GM12864 (cell line): ENCODE measurements around the gene C3orf20.
A peak's percentile ranks its signal among the peaks of the same experiment; 100 is the strongest.
"Not testable (repeated sequence)": the region's sequence is repeated elsewhere in the genome, so short reads cannot be mapped to it uniquely, and the experiment has no call there.

Experiments used
- DNase-seq: peaks from one replicate; pipeline ENCODE4 v3.0.0-alpha.2; 2011; ENCODE audit warnings: low read depth
- H3K4me3 ChIP-seq: 2 replicates; pipeline ENCODE4 v1.5.1; 2011; ENCODE audit warnings: mild to moderate bottlenecking, low read depth, low read length, control low read depth
- TF ChIP-seq, protein P1 (sequence below): IDR thresholded peaks from 2 replicates; pipeline ENCODE4 v1.5.1; 2011; ENCODE audit warnings: low read depth, mild to moderate bottlenecking, moderate library complexity, low read length, control low read depth, inconsistent platforms; ENCODE audit errors: missing control alignments

C3orf20 gene

GRCh38 chr3:14647976-14648955 lies 26.7 kb upstream of the C3orf20 start:
- DNase-seq, result no peak
- no peak overlapping the region for H3K4me3 ChIP-seq
- TF ChIP-seq, protein P1, sequence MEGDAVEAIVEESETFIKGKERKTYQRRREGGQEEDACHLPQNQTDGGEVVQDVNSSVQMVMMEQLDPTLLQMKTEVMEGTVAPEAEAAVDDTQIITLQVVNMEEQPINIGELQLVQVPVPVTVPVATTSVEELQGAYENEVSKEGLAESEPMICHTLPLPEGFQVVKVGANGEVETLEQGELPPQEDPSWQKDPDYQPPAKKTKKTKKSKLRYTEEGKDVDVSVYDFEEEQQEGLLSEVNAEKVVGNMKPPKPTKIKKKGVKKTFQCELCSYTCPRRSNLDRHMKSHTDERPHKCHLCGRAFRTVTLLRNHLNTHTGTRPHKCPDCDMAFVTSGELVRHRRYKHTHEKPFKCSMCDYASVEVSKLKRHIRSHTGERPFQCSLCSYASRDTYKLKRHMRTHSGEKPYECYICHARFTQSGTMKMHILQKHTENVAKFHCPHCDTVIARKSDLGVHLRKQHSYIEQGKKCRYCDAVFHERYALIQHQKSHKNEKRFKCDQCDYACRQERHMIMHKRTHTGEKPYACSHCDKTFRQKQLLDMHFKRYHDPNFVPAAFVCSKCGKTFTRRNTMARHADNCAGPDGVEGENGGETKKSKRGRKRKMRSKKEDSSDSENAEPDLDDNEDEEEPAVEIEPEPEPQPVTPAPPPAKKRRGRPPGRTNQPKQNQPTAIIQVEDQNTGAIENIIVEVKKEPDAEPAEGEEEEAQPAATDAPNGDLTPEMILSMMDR, result no peak

DNA sequence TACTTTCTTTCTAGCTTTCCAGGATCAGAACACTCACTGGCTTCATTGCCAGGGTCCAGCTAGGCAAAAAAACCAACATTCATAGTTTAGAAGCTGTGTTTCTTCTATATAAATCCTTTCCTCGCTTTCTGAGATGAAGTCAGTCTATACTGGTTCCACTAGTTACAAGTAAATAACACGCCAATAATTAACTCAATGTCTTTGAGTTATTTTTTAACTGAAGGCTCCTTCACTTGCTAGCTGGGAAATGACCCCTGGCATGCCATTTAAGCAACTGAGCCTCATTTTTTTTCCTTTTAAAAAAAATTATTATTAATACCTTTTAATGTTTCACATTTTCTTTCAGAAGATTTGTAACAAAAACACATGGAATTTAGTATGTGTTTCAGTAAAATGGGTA lies 25.5 kb upstream of the C3orf20 start:
- no peak for DNase-seq
- TF ChIP-seq, protein P1, result no peak
- no peak overlapping the region for H3K4me3 ChIP-seq

- no peak for DNase-seq
- H3K4me3 ChIP-seq, result no peak overlapping the region
- TF ChIP-seq, protein P1, result no peak
Observed at GRCh38 chr3:14650193-14650592, 24.7 kb upstream of the C3orf20 start.

DNA sequence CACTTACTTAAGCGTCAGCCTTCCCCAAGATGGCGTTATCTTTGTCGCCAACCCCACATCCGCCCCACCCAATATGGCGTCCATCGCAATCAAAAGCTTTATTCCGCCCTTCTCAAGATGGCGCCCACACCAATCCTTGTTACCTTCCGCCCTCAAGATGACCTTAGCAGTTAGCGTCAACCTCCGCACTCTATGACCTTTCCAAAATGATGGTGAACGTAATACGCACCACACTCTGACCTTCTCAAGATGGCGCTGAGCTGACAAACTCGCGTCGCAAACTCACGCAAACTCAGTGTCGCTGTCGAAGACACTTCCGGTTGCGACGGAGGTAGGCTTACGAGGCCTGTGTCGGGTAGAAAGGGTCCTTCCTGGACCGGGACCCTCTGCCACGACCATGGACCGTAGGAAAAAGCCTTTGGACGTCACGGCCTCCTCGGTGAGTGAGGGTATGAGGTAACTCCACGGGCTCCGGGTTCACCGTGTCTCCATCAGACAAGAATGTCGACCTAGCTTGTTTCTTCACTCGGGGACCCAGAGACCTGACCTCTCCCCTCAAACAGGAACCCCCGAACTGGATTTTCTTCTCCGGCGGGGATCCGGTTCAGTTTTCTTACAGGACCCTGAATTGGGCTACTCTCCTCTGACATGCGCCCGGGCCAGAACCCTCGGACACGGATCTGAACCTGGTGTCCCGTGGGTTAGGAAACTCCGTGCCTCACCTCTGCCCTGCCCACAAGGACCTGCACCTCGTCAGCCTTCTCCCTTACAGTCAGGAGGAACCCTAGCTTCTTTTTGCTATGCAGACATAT lies 23.3 kb upstream of the C3orf20 start, which contains the start of gene CCDC174:
Gene CCDC174, plus strand, starts transcription at position 323 of the 812 bp plus-strand sequence. Its CDS starts 75 bp downstream, at position 398.
- DNase-seq, result peak; percentile 100
- TF ChIP-seq, protein P1, result no peak
- peak within 1 kb of the TSS; percentile 78 for H3K4me3 ChIP-seq

- H3K4me3 ChIP-seq, result peak overlapping the region; percentile 78
- DNase-seq, result not testable (repeated sequence)
Observed at GRCh38 chr3:14652360-14652907, 22.5 kb upstream of the C3orf20 start.

GRCh38 chr3:14657579-14657978 lies 17.4 kb upstream of the C3orf20 start:
- no peak overlapping the region for H3K4me3 ChIP-seq
- no peak for DNase-seq
- TF ChIP-seq, protein P1, result no peak

DNA sequence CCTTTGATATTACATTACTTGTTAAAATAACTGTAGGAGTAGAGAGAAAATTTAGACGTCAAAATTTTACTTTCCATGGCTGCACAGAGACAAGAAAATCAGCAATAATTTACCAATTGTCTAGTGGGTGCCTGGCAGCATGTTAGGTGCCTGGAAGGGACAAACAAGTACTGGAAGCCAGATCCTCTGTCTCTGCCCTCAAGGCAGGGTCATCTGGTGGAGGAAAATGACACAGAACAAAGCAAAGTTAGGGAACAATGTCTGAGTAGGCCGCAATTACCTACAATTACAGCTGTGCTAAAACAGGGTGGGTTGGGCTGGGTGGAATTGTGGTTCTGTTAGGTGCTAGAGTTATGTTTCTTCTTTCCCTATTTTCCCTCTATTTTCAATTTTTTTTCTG lies 16.0 kb upstream of the C3orf20 start:
- TF ChIP-seq, protein P1, result no peak
- H3K4me3 ChIP-seq, result no peak overlapping the region
- no peak for DNase-seq
